Esophagus squamous epithelium (tissue), 5 donors: Measurements from ENCODE around the gene DENND2D. TPM values are rescaled to one million over a fixed set of nuclear protein-coding genes. Genes with fewer than 3 reads are reported as not detected.

ENCODE experiments used
- DNase-seq: peaks from one replicate; lab custom pipeline; 2025; lab: John Stamatoyannopoulos, UW
- H3K27ac ChIP-seq, 4 donors: fragments of 200-600 bp; sonication (generic); one replicate each; pipeline ENCODE4 v1.5.1; 2016 to 2019; ENCODE audit warnings: mild to moderate bottlenecking in 1 of 4
- H3K27me3 ChIP-seq, 4 donors: fragments of 200-600 bp; sonication (generic); 1 replicate in 3 of 4; 2 replicates in 1 of 4; pipeline versions ENCODE4 v1.5.1 to v1.6.0; 2017 to 2021; ENCODE audit warnings: antibody characterized with exemption in 1 of 4
- H3K36me3 ChIP-seq, 3 donors: fragments of 200-600 bp; sonication (generic); one replicate each; pipeline ENCODE4 v1.5.1; 2016 to 2019
- H3K4me1 ChIP-seq, 3 donors: fragments of 200-600 bp; sonication (generic); one replicate each; pipeline ENCODE4 v1.5.1; 2017 to 2019
- H3K4me3 ChIP-seq, 4 donors: fragments of 200-600 bp; sonication (generic); 1 replicate in 3 of 4; 2 replicates in 1 of 4; pipeline ENCODE4 v1.5.1; 2016 to 2019; ENCODE audit warnings: mild to moderate bottlenecking in 2 of 4, moderate library complexity in 1 of 4
- H3K9me3 ChIP-seq, 3 donors: fragments of 200-600 bp; sonication (generic); one replicate each; pipeline ENCODE4 v1.5.1; 2016 to 2019
- CTCF ChIP-seq, 6 experiments: fragments of 450-650 bp in 4 of 6; fragments of 200-600 bp in 2 of 6; sonication (generic) in 2 of 6; IDR thresholded peaks; one replicate each; pipeline ENCODE4 v1.5.1; 2016 to 2019; ENCODE audit warnings: antibody characterized with exemption in 6 of 6, mild to moderate bottlenecking in 4 of 6, moderate library complexity in 4 of 6
- POLR2A ChIP-seq, 4 donors: fragments of 450-650 bp; IDR thresholded peaks; one replicate each; pipeline ENCODE4 v1.6.1; 2017; ENCODE audit warnings: antibody characterized with exemption in 4 of 4, mild to moderate bottlenecking in 4 of 4, moderate library complexity in 3 of 4
- WGBS, 2 donors: methylation state at CpG; one replicate each; pipeline ENCODE4 v1.1.5; 2018; 5-methylcytosine and 5-hydroxymethylcytosine counted together
- intact Hi-C: fragments of 100-400 bp; cut with DNase I; formaldehyde crosslinking; loops from one replicate; pipeline ENCODE4 v1.15.0; 2022
- total RNA-seq, 4 donors: library from RNA; depleted of rRNA; stranded (reverse); fragments of >200 nt; gene quantifications; one replicate each; pipeline ENCODE4 v1.1.0, GENCODE V29; 2016
- donor health status: DM: yes; HTN: yes; CAD: no.

Gene DENND2D
- total RNA-seq, 4 donors from 2014 or later = 55.3 to 73.3 (median 66.5) TPM

DNA sequence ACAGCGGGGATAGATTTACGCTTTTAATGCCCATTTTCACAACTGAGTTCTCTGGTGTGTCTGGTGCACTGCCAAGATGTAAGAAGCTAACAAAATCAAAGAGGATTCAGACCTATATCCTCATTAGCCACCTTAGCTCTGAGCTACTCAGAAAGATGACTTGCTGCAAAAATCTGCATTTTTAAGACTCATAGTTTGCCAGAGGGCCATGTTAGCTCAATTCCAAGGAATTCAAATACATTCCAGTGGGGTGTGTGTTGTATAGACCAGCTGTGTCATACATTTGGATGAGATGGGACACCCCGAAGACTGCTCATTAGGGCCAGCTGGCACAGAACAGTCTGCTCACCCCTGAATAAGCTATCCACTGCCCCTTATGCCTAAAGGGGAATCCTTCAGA lies 8.9 kb downstream of the DENND2D start:
- H3K36me3 ChIP-seq = peaks cover 4 to 88% (median 15%) of the 10 kb centered on the region in 3 donors
- no peak for DNase-seq
- H3K9me3 ChIP-seq = no peaks in the 10 kb centered on the region
- WGBS, 2 donors = 48 to 64% methylated on average over 2 to 3 of the region's 3 CpGs
- TF ChIP-seq POLR2A (IDR thresholded peaks at IDR 0.05) = no peak
- no peak for TF ChIP-seq CTCF (IDR thresholded peaks at IDR 0.05)
- H3K27me3 ChIP-seq = no peaks in the 10 kb centered on the region
- H3K27ac ChIP-seq = peak overlapping the region in 3 of 4 donors; percentile 76 to 85 (median 81)
- intact Hi-C loops = loop anchor here (10.0 kb wide), 1 partner anchor 47 kb away; the partner anchor contains the start of genes CEPT1 and DRAM2
- no peak overlapping the region for H3K4me3 ChIP-seq
- peaks cover 29 to 65% (median 44%) of the 10 kb centered on the region in 3 donors for H3K4me1 ChIP-seq

DNA sequence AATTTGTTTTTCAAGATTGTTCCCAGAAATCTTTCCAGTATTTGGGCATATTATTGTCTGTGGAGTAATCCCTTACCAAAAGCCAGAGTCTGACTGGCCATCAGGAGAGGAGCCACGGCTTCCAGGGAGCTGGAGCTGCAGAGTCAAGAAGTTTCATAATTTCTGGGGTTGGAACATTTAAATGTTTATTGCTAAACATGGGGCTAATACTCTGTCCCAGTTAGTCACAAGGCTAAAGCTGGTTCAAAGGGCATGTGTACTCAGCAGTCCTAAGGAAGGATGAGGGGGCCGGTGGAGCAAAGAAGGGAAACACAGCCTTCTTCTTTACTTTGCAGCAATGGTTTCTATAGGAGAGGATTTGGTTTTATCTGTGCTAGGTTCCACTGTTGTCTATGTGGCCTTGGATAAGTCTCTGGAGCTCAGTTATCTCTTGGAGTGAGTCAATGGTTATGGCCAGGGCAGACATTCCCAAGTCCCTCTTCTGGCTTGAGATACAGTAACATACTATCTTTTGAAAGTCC lies 9.5 kb downstream of the DENND2D start:
- no peaks in the 10 kb centered on the region for H3K9me3 ChIP-seq
- DNase-seq = no peak
- H3K27ac ChIP-seq = peak overlapping the region in 3 of 4 donors; percentile 76 to 85 (median 81)
- H3K4me1 ChIP-seq = peaks cover 29 to 60% (median 44%) of the 10 kb centered on the region in 3 donors
- H3K27me3 ChIP-seq = no peaks in the 10 kb centered on the region
- TF ChIP-seq CTCF (IDR thresholded peaks at IDR 0.05) = no peak
- no peak for TF ChIP-seq POLR2A (IDR thresholded peaks at IDR 0.05)
- H3K4me3 ChIP-seq = no peak overlapping the region
- WGBS, 2 donors = 65 to 80% methylated on average over 2 of the region's 2 CpGs
- intact Hi-C loops = loop anchor here (10.0 kb wide), 1 partner anchor 46 kb away; the partner anchor contains the start of genes CEPT1 and DRAM2
- peaks cover under 1 to 88% (median 11%) of the 10 kb centered on the region in 3 donors for H3K36me3 ChIP-seq

- H3K27me3 ChIP-seq = no peaks in the 10 kb centered on the region
- peaks cover 0 to 21% (median 4%) of the 10 kb centered on the region in 3 donors for H3K4me1 ChIP-seq
- no peak overlapping the region for H3K27ac ChIP-seq
- intact Hi-C loops = no loop called here
- H3K36me3 ChIP-seq = peaks cover 0 to 74% (median 15%) of the 10 kb centered on the region in 3 donors
- DNase-seq = no peak
- H3K4me3 ChIP-seq = no peak overlapping the region
- TF ChIP-seq POLR2A (IDR thresholded peaks at IDR 0.05) = no peak
- TF ChIP-seq CTCF (IDR thresholded peaks at IDR 0.05) = no peak
- H3K9me3 ChIP-seq = no peaks in the 10 kb centered on the region
Measured at GRCh38 chr1:111184663-111185062, 15.8 kb downstream of the DENND2D start.

GRCh38 chr1:111183308-111184069 lies 17.0 kb downstream of the DENND2D start:
- 76 to 82% methylated on average over 6 of the region's 6 CpGs for WGBS, 2 donors
- TF ChIP-seq CTCF (IDR thresholded peaks at IDR 0.05) (no peak), POLR2A (IDR thresholded peaks at IDR 0.05) (no peak)
- Histone ChIP-seq H3K36me3 (peaks cover 0 to 72% (median 15%) of the 10 kb centered on the region in 3 donors), H3K27ac (peak overlapping the region in 2 of 4 donors; percentile 43 to 47), H3K27me3 (no peaks in the 10 kb centered on the region), H3K9me3 (no peaks in the 10 kb centered on the region), H3K4me3 (no peak overlapping the region), H3K4me1 (peaks cover 0 to 21% (median 4%) of the 10 kb centered on the region in 3 donors)
- intact Hi-C loops = no loop called here
- DNase-seq = no peak

GRCh38 chr1:111182052-111182451 lies 18.4 kb downstream of the DENND2D start:
- Histone ChIP-seq H3K27ac (no peak overlapping the region), H3K4me3 (no peak overlapping the region), H3K27me3 (no peaks in the 10 kb centered on the region), H3K4me1 (peaks cover 0 to 21% (median 4%) of the 10 kb centered on the region in 3 donors), H3K36me3 (peaks cover 0 to 72% (median 8%) of the 10 kb centered on the region in 3 donors), H3K9me3 (no peaks in the 10 kb centered on the region)
- WGBS, 2 donors = 82 to 98% methylated on average over 2 of the region's 2 CpGs
- intact Hi-C loops = no loop called here
- no peak for DNase-seq
- TF ChIP-seq POLR2A (IDR thresholded peaks at IDR 0.05) = no peak
- no peak for TF ChIP-seq CTCF (IDR thresholded peaks at IDR 0.05)
